ENCODE measurements around the gene MEF2D.

The MEF2D gene

DNA sequence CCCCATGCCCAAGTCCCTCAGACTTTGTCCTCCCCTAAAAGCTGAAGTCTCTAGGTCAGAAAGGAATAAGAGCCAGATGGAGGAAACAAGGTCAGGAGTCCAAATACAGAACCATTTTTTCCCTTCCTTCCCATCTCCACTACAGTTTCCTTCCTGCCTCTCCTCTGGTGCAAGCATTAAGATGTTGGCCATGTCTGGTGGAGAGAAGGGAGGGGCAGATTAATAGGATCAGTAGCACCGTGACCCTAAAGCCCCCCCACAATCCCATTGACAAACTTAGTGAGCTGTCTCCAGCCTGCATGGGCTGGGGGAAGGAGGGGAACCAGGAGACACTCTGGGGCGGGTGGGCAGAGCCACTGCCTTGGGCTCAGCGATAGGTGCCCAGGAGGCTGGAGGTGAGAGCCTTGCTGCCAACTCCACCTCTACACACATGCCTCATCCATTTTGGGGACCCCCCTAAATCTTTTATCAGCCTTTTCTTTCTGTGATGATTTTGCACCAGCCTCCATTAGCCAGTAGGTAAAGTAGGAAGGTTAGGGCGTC lies 71.8 kb downstream of the MEF2D start:
- H2AFZ ChIP-seq (ENCODE audit: low read length), result no peak overlapping the region
- H3K4me1 ChIP-seq (ENCODE audit: low read length), result peaks cover 7% of the 10 kb centered on the region; the same call in 1 of the 2 replicates
- peaks cover 8% of the 10 kb centered on the region for H3F3A ChIP-seq (ENCODE audit: insufficient read depth, low read length)
- no peaks in the 10 kb centered on the region for H3K36me3 ChIP-seq (replicated peaks; ENCODE audit: insufficient read depth, low read length)
- no peaks in the 10 kb centered on the region for H3K9me3 ChIP-seq (replicated peaks; ENCODE audit: insufficient read depth, low read length)
- no peak for DNase-seq
- H3K27me3 ChIP-seq (replicated peaks; ENCODE audit: insufficient read depth, low read length), result peaks cover 98% of the 10 kb centered on the region
- H3K27ac ChIP-seq (ENCODE audit: low read length), result no peak overlapping the region
- no peak overlapping the region for H3K4me2 ChIP-seq (ENCODE audit: low read depth, low read length)
- TF ChIP-seq, protein P1, sequence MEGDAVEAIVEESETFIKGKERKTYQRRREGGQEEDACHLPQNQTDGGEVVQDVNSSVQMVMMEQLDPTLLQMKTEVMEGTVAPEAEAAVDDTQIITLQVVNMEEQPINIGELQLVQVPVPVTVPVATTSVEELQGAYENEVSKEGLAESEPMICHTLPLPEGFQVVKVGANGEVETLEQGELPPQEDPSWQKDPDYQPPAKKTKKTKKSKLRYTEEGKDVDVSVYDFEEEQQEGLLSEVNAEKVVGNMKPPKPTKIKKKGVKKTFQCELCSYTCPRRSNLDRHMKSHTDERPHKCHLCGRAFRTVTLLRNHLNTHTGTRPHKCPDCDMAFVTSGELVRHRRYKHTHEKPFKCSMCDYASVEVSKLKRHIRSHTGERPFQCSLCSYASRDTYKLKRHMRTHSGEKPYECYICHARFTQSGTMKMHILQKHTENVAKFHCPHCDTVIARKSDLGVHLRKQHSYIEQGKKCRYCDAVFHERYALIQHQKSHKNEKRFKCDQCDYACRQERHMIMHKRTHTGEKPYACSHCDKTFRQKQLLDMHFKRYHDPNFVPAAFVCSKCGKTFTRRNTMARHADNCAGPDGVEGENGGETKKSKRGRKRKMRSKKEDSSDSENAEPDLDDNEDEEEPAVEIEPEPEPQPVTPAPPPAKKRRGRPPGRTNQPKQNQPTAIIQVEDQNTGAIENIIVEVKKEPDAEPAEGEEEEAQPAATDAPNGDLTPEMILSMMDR (IDR thresholded peaks at IDR 0.05; ENCODE audit: low read length), result no peak
- no peaks in the 10 kb centered on the region for H3K79me2 ChIP-seq (ENCODE audit: low read length)
- no peak overlapping the region for H3K9ac ChIP-seq (ENCODE audit: low read length)
- no peaks in the 10 kb centered on the region for H3K9me2 ChIP-seq (replicated peaks; ENCODE audit: insufficient read depth, low read length)
- H3K4me3 ChIP-seq (ENCODE audit: low read length), result no peak overlapping the region
- H4K20me1 ChIP-seq (ENCODE audit: insufficient read depth, low read length), result no peaks in the 10 kb centered on the region

DNA sequence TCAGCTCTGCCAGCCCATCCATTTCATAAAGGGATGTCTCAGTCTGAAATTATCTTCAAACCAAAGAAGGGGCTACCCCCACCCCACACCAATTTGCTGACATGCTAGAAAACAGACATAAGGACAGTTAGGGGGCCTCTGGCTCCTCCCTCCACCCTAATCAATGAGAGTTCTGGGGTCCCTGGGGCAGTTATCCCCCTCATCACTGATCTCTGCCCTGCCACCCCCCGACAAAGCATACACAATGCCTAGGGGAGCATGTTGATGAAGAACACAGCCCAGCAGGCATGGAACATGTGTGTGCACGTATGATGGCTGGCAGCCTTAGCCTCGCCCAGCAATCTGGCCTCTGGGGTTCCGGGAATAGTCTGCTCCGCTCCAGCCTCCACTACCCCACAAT lies 72.6 kb downstream of the MEF2D start:
- H3K36me3 ChIP-seq (replicated peaks; ENCODE audit: insufficient read depth, low read length), result no peaks in the 10 kb centered on the region
- H2AFZ ChIP-seq (ENCODE audit: low read length), result no peak overlapping the region
- H3K4me1 ChIP-seq (ENCODE audit: low read length), result 0 out of 2 replicates have a peak, but pooled peaks cover 2% of the 10 kb centered on the region
- H3K4me3 ChIP-seq (ENCODE audit: low read length), result no peak overlapping the region
- H3F3A ChIP-seq (ENCODE audit: insufficient read depth, low read length), result no peaks in the 10 kb centered on the region
- TF ChIP-seq, protein P1 (IDR thresholded peaks at IDR 0.05; ENCODE audit: low read length), result no peak
- TF ChIP-seq EZH2phosphoT487 (IDR thresholded peaks at IDR 0.05; ENCODE audit: low read length) (0 out of 2 replicates have a peak, but pooled peaks have one; percentile 37), EZH2 (optimal IDR thresholded peaks at IDR 0.05; ENCODE audit: low read depth, low read length) (peak; percentile 61)
- peaks cover 99% of the 10 kb centered on the region for H3K27me3 ChIP-seq (replicated peaks; ENCODE audit: insufficient read depth, low read length)
- H3K9me3 ChIP-seq (replicated peaks; ENCODE audit: insufficient read depth, low read length), result no peaks in the 10 kb centered on the region
- H3K27ac ChIP-seq (ENCODE audit: low read length), result no peak overlapping the region
- H3K9me2 ChIP-seq (replicated peaks; ENCODE audit: insufficient read depth, low read length), result no peaks in the 10 kb centered on the region
- no peak for DNase-seq
- no peak overlapping the region for H3K9ac ChIP-seq (ENCODE audit: low read length)
- H3K79me2 ChIP-seq (ENCODE audit: low read length), result no peaks in the 10 kb centered on the region
- H4K20me1 ChIP-seq (ENCODE audit: insufficient read depth, low read length), result no peaks in the 10 kb centered on the region
- no peak overlapping the region for H3K4me2 ChIP-seq (ENCODE audit: low read depth, low read length)

GRCh38 chr1:156425943-156426342 lies 74.6 kb downstream of the MEF2D start:
- Histone ChIP-seq H3K4me1 (ENCODE audit: low read length) (no peaks in the 10 kb centered on the region), H3K27ac (ENCODE audit: low read length) (no peak overlapping the region), H3K36me3 (replicated peaks; ENCODE audit: insufficient read depth, low read length) (no peaks in the 10 kb centered on the region), H3K9ac (ENCODE audit: low read length) (no peak overlapping the region), H3K9me3 (replicated peaks; ENCODE audit: insufficient read depth, low read length) (no peaks in the 10 kb centered on the region), H3F3A (ENCODE audit: insufficient read depth, low read length) (0 out of 2 replicates have a peak, but pooled peaks cover 3% of the 10 kb centered on the region), H3K4me2 (ENCODE audit: low read depth, low read length) (no peak overlapping the region), H2AFZ (ENCODE audit: low read length) (no peak overlapping the region), H4K20me1 (ENCODE audit: insufficient read depth, low read length) (no peaks in the 10 kb centered on the region), H3K79me2 (ENCODE audit: low read length) (no peaks in the 10 kb centered on the region), H3K27me3 (replicated peaks; ENCODE audit: insufficient read depth, low read length) (peaks cover 96% of the 10 kb centered on the region), H3K4me3 (ENCODE audit: low read length) (no peak overlapping the region), H3K9me2 (replicated peaks; ENCODE audit: insufficient read depth, low read length) (no peaks in the 10 kb centered on the region)
- DNase-seq, result no peak
- TF ChIP-seq EZH2phosphoT487 (IDR thresholded peaks at IDR 0.05; ENCODE audit: low read length) (no peak), EZH2 (optimal IDR thresholded peaks at IDR 0.05; ENCODE audit: low read depth, low read length) (no peak)
- TF ChIP-seq, protein P1 (IDR thresholded peaks at IDR 0.05; ENCODE audit: low read length), result no peak

Data from MM.1S (cell line).